Measurements from ENCODE around the gene TMEM63A.

DNA sequence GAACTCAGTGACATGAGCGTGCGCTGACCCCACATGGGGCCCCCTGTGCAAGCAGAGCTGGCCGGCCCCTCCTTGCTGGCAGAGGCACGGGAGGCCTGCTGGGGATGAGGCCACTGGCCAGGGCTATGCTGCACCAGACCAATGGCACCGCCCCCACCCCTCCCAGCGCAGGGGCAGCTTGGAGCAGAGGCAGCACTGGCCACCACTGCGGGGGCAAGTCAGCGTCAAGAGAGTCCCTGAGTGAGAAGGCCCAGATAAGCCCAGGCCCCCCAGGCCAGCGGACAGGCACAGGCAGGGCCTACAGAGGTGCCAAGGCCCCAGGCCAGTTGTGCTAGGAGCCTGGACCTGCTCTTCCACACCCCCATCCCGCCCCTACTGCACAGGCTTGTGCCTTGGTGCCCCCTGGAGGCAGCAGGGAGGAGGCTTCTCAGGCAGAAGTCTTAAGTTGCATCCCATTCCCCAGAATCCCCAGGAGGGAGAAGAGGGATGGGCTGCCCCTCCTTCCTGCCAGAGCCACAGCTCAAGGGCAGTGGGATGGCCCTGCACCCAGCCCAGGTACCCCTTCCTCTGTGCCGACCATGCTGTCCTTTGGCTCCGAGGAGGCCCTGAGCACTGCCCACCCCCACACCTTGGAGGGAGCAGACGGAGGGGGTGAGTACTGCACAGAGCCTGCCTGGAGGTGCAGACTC lies 36.5 kb downstream of the TMEM63A start:
- TF ChIP-seq, protein P1, sequence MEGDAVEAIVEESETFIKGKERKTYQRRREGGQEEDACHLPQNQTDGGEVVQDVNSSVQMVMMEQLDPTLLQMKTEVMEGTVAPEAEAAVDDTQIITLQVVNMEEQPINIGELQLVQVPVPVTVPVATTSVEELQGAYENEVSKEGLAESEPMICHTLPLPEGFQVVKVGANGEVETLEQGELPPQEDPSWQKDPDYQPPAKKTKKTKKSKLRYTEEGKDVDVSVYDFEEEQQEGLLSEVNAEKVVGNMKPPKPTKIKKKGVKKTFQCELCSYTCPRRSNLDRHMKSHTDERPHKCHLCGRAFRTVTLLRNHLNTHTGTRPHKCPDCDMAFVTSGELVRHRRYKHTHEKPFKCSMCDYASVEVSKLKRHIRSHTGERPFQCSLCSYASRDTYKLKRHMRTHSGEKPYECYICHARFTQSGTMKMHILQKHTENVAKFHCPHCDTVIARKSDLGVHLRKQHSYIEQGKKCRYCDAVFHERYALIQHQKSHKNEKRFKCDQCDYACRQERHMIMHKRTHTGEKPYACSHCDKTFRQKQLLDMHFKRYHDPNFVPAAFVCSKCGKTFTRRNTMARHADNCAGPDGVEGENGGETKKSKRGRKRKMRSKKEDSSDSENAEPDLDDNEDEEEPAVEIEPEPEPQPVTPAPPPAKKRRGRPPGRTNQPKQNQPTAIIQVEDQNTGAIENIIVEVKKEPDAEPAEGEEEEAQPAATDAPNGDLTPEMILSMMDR (IDR thresholded peaks at IDR 0.05) = peak; percentile 70
- no peak for TF ChIP-seq FOSL2 (IDR thresholded peaks at IDR 0.05; ENCODE audit: borderline replicate concordance, low read depth)
- TF ChIP-seq USF1 (IDR thresholded peaks at IDR 0.05; ENCODE audit: borderline replicate concordance, low read depth) = no peak
- TF ChIP-seq RAD21 (IDR thresholded peaks at IDR 0.05; ENCODE audit: low read length) = peak; percentile 77
- TF ChIP-seq, protein P2, sequence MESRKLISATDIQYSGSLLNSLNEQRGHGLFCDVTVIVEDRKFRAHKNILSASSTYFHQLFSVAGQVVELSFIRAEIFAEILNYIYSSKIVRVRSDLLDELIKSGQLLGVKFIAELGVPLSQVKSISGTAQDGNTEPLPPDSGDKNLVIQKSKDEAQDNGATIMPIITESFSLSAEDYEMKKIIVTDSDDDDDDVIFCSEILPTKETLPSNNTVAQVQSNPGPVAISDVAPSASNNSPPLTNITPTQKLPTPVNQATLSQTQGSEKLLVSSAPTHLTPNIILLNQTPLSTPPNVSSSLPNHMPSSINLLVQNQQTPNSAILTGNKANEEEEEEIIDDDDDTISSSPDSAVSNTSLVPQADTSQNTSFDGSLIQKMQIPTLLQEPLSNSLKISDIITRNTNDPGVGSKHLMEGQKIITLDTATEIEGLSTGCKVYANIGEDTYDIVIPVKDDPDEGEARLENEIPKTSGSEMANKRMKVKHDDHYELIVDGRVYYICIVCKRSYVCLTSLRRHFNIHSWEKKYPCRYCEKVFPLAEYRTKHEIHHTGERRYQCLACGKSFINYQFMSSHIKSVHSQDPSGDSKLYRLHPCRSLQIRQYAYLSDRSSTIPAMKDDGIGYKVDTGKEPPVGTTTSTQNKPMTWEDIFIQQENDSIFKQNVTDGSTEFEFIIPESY (IDR thresholded peaks at IDR 0.05; ENCODE audit: borderline replicate concordance, low read depth) = no peak
- no peak for TF ChIP-seq FOXJ3 (CRISPR knock-in tag; IDR thresholded peaks at IDR 0.05)
- 0 out of 2 replicates have a peak, but pooled peaks have one; percentile 13 for TF ChIP-seq GATA2 (CRISPR knock-in tag; IDR thresholded peaks at IDR 0.05)
- no peak for TF ChIP-seq TEAD4 (IDR thresholded peaks at IDR 0.05; ENCODE audit: borderline replicate concordance, insufficient read depth)

Data from SK-N-SH (cell line).